Measurements from ENCODE around the gene CDC25C. TPM values are rescaled to one million over a fixed set of nuclear protein-coding genes. Genes with fewer than 3 reads are reported as not detected.

CDC25C gene
- total and polyA plus RNA-seq, 9 of the 15 experiments (the other 6 are each of a cell fraction or from before 2014, with no cell fraction given): 19.1 to 63.7 (median 31.9) TPM

Other genes starting within 250 kb of the CDC25C start
Only the 7 nearest of the 12 such genes appear.
- 40.8 and 44.9 TPM in 2 replicates for gene KIF20A, start 152.7 kb downstream of the CDC25C start, total RNA-seq (2014; rRNA removed)
- 61.2 and 63.1 TPM in 2 replicates for gene KIF20A, start 152.7 kb downstream of the CDC25C start, total RNA-seq (2014; rRNA removed; fragmentation: Illumina TruSeq; extraction: Trizol)
- 51.9 and 55.5 TPM in 2 replicates for gene KIF20A, start 152.7 kb downstream of the CDC25C start, total RNA-seq (2015; rRNA removed; fragmentation: Illumina TruSeq; extraction: Trizol)
- 49.0 and 52.6 TPM in 2 replicates for gene KIF20A, start 152.7 kb downstream of the CDC25C start, total RNA-seq (2021)
- gene KIF20A, start 152.7 kb downstream of the CDC25C start, polyA plus RNA-seq (2011; rRNA removed): 53.9 and 57.0 TPM in 2 replicates
- 52.3 and 59.6 TPM in 2 replicates for gene KIF20A, start 152.7 kb downstream of the CDC25C start, polyA plus RNA-seq (2014; fragmentation: Illumina TruSeq; extraction: Trizol)
- gene KIF20A, start 152.7 kb downstream of the CDC25C start, polyA plus RNA-seq (2014; fragmentation: Nextera tagmentation; extraction: Ambion mirVana): 10 to 100 TPM; 39.8 to 58.7 TPM
- 36.8 and 39.6 TPM in 2 replicates for gene KIF20A, start 152.7 kb downstream of the CDC25C start, polyA plus RNA-seq (2014; rRNA removed)
- 34.5 and 44.1 TPM in 2 replicates for gene CDC23, start 118.5 kb downstream of the CDC25C start, total RNA-seq (2014; rRNA removed)
- 65.5 and 70.7 TPM in 2 replicates for gene CDC23, start 118.5 kb downstream of the CDC25C start, total RNA-seq (2014; rRNA removed; fragmentation: Illumina TruSeq; extraction: Trizol)
- gene CDC23, start 118.5 kb downstream of the CDC25C start, total RNA-seq (2015; rRNA removed; fragmentation: Illumina TruSeq; extraction: Trizol): 54.8 and 58.4 TPM in 2 replicates
- gene CDC23, start 118.5 kb downstream of the CDC25C start, total RNA-seq (2021): 53.0 and 63.2 TPM in 2 replicates
- gene CDC23, start 118.5 kb downstream of the CDC25C start, polyA plus RNA-seq (2011; rRNA removed): 88.2 and 103 TPM in 2 replicates
- 64.9 and 77.9 TPM in 2 replicates for gene CDC23, start 118.5 kb downstream of the CDC25C start, polyA plus RNA-seq (2014; fragmentation: Illumina TruSeq; extraction: Trizol)
- gene CDC23, start 118.5 kb downstream of the CDC25C start, polyA plus RNA-seq (2014; fragmentation: Nextera tagmentation; extraction: Ambion mirVana): 100 to 1,000 TPM; 123 to 157 TPM
- gene CDC23, start 118.5 kb downstream of the CDC25C start, polyA plus RNA-seq (2014; rRNA removed): 56.1 and 58.0 TPM in 2 replicates
- gene GFRA3, start 57.2 kb downstream of the CDC25C start, total RNA-seq (2014; rRNA removed): not detected in 2 replicates
- not detected in 2 replicates for gene GFRA3, start 57.2 kb downstream of the CDC25C start, total RNA-seq (2014; rRNA removed; fragmentation: Illumina TruSeq; extraction: Trizol)
- gene GFRA3, start 57.2 kb downstream of the CDC25C start, total RNA-seq (2015; rRNA removed; fragmentation: Illumina TruSeq; extraction: Trizol): not detected in 2 replicates
- gene GFRA3, start 57.2 kb downstream of the CDC25C start, total RNA-seq (2021): not detected in 2 replicates
- 0.08 and 0.42 TPM in 2 replicates for gene GFRA3, start 57.2 kb downstream of the CDC25C start, polyA plus RNA-seq (2011; rRNA removed)
- 0.09 and 0.10 TPM in 2 replicates for gene GFRA3, start 57.2 kb downstream of the CDC25C start, polyA plus RNA-seq (2014; fragmentation: Illumina TruSeq; extraction: Trizol)
- gene GFRA3, start 57.2 kb downstream of the CDC25C start, polyA plus RNA-seq (2014; fragmentation: Nextera tagmentation; extraction: Ambion mirVana): not detected
- gene GFRA3, start 57.2 kb downstream of the CDC25C start, polyA plus RNA-seq (2014; rRNA removed): 0.05 and 0.12 TPM in 2 replicates
- gene FAM53C, start 6.5 kb upstream of the CDC25C start, total RNA-seq (2014; rRNA removed): 27.8 and 32.3 TPM in 2 replicates
- 21.6 and 22.0 TPM in 2 replicates for gene FAM53C, start 6.5 kb upstream of the CDC25C start, total RNA-seq (2014; rRNA removed; fragmentation: Illumina TruSeq; extraction: Trizol)
- gene FAM53C, start 6.5 kb upstream of the CDC25C start, total RNA-seq (2015; rRNA removed; fragmentation: Illumina TruSeq; extraction: Trizol): 24.2 and 24.4 TPM in 2 replicates
- 34.6 and 38.5 TPM in 2 replicates for gene FAM53C, start 6.5 kb upstream of the CDC25C start, total RNA-seq (2021)
- gene FAM53C, start 6.5 kb upstream of the CDC25C start, polyA plus RNA-seq (2011; rRNA removed): 29.8 and 35.4 TPM in 2 replicates
- 30.0 and 37.3 TPM in 2 replicates for gene FAM53C, start 6.5 kb upstream of the CDC25C start, polyA plus RNA-seq (2014; fragmentation: Illumina TruSeq; extraction: Trizol)
- gene FAM53C, start 6.5 kb upstream of the CDC25C start, polyA plus RNA-seq (2014; fragmentation: Nextera tagmentation; extraction: Ambion mirVana): 10 to 100 TPM in 1 of 2 experiments, 1 to 10 TPM in 1; 9.7 to 11.1 TPM
- 24.1 and 25.2 TPM in 2 replicates for gene FAM53C, start 6.5 kb upstream of the CDC25C start, polyA plus RNA-seq (2014; rRNA removed)
- gene KDM3B, start 20.9 kb upstream of the CDC25C start, total RNA-seq (2014; rRNA removed): 34.5 and 38.0 TPM in 2 replicates
- 51.6 and 65.4 TPM in 2 replicates for gene KDM3B, start 20.9 kb upstream of the CDC25C start, total RNA-seq (2014; rRNA removed; fragmentation: Illumina TruSeq; extraction: Trizol)
- 48.8 and 51.2 TPM in 2 replicates for gene KDM3B, start 20.9 kb upstream of the CDC25C start, total RNA-seq (2015; rRNA removed; fragmentation: Illumina TruSeq; extraction: Trizol)
- gene KDM3B, start 20.9 kb upstream of the CDC25C start, total RNA-seq (2021): 54.8 and 62.7 TPM in 2 replicates
- 41.9 and 49.6 TPM in 2 replicates for gene KDM3B, start 20.9 kb upstream of the CDC25C start, polyA plus RNA-seq (2011; rRNA removed)
- 61.8 and 62.8 TPM in 2 replicates for gene KDM3B, start 20.9 kb upstream of the CDC25C start, polyA plus RNA-seq (2014; fragmentation: Illumina TruSeq; extraction: Trizol)
- gene KDM3B, start 20.9 kb upstream of the CDC25C start, polyA plus RNA-seq (2014; fragmentation: Nextera tagmentation; extraction: Ambion mirVana): 10 to 100 TPM; 13.8 to 15.0 TPM
- gene KDM3B, start 20.9 kb upstream of the CDC25C start, polyA plus RNA-seq (2014; rRNA removed): 38.3 and 40.4 TPM in 2 replicates
- gene REEP2, start 107.3 kb upstream of the CDC25C start, total RNA-seq (2014; rRNA removed): 0.09 and 0.49 TPM in 2 replicates
- 0.11 TPM in 1 of 2 replicates, not detected in the other for gene REEP2, start 107.3 kb upstream of the CDC25C start, total RNA-seq (2014; rRNA removed; fragmentation: Illumina TruSeq; extraction: Trizol)
- gene REEP2, start 107.3 kb upstream of the CDC25C start, total RNA-seq (2015; rRNA removed; fragmentation: Illumina TruSeq; extraction: Trizol): 0.26 and 0.29 TPM in 2 replicates
- 0.44 and 0.63 TPM in 2 replicates for gene REEP2, start 107.3 kb upstream of the CDC25C start, total RNA-seq (2021)
- 0.69 and 1.1 TPM in 2 replicates for gene REEP2, start 107.3 kb upstream of the CDC25C start, polyA plus RNA-seq (2011; rRNA removed)
- 0.13 and 0.54 TPM in 2 replicates for gene REEP2, start 107.3 kb upstream of the CDC25C start, polyA plus RNA-seq (2014; fragmentation: Illumina TruSeq; extraction: Trizol)
- gene REEP2, start 107.3 kb upstream of the CDC25C start, polyA plus RNA-seq (2014; fragmentation: Nextera tagmentation; extraction: Ambion mirVana): under 1 TPM in 1 of 2 experiments, not detected in 1; 0.03 TPM
- 0.05 and 0.32 TPM in 2 replicates for gene REEP2, start 107.3 kb upstream of the CDC25C start, polyA plus RNA-seq (2014; rRNA removed)
- 10.1 and 32.7 TPM in 2 replicates for gene EGR1, start 133.7 kb upstream of the CDC25C start, total RNA-seq (2014; rRNA removed)
- gene EGR1, start 133.7 kb upstream of the CDC25C start, total RNA-seq (2014; rRNA removed; fragmentation: Illumina TruSeq; extraction: Trizol): 12.0 and 19.7 TPM in 2 replicates
- gene EGR1, start 133.7 kb upstream of the CDC25C start, total RNA-seq (2015; rRNA removed; fragmentation: Illumina TruSeq; extraction: Trizol): 1.3 and 1.7 TPM in 2 replicates
- 77.0 and 135 TPM in 2 replicates for gene EGR1, start 133.7 kb upstream of the CDC25C start, total RNA-seq (2021)
- gene EGR1, start 133.7 kb upstream of the CDC25C start, polyA plus RNA-seq (2011; rRNA removed): 9.0 and 12.2 TPM in 2 replicates
- gene EGR1, start 133.7 kb upstream of the CDC25C start, polyA plus RNA-seq (2014; fragmentation: Illumina TruSeq; extraction: Trizol): 78.6 and 132 TPM in 2 replicates
- gene EGR1, start 133.7 kb upstream of the CDC25C start, polyA plus RNA-seq (2014; fragmentation: Nextera tagmentation; extraction: Ambion mirVana): 10 to 100 TPM; 21.5 to 43.6 TPM
- 54.7 and 102 TPM in 2 replicates for gene EGR1, start 133.7 kb upstream of the CDC25C start, polyA plus RNA-seq (2014; rRNA removed)

All from K562 (cell line).